SJCRH30 (cell line): Measurements from ENCODE around the gene FBXO10. TPM values are rescaled to one million over a fixed set of nuclear protein-coding genes. Genes with fewer than 3 reads are reported as not detected.
A peak's percentile ranks its signal among the peaks of the same experiment; 100 is the strongest.
"Not testable (repeated sequence)": the region's sequence is repeated elsewhere in the genome, so short reads cannot be mapped to it uniquely, and the experiment has no call there.

ENCODE experiments used
- DNase-seq, 2 experiments: peaks; one replicate each; pipeline ENCODE4 v3.0.0-alpha.2; 2015 to 2020
- H3K27ac ChIP-seq: fragments of 250-450 bp; sonication (Bioruptor Pico); 2 replicates; pipeline ENCODE4 v1.5.1; 2020; ENCODE audit warnings: mild to moderate bottlenecking, moderate library complexity
- H3K27me3 ChIP-seq: fragments of 250-450 bp; sonication (Bioruptor Pico); 2 replicates; pipeline ENCODE4 v1.5.1; 2020; ENCODE audit warnings: mild to moderate bottlenecking, moderate library complexity
- H3K36me3 ChIP-seq: fragments of 250-450 bp; sonication (Bioruptor Pico); 2 replicates; pipeline ENCODE4 v1.5.1; 2020; ENCODE audit warnings: mild to moderate bottlenecking, moderate library complexity
- H3K4me1 ChIP-seq: fragments of 250-450 bp; sonication (Bioruptor Pico); 2 replicates; pipeline ENCODE4 v1.5.1; 2020; ENCODE audit warnings: mild to moderate bottlenecking, moderate library complexity
- H3K4me3 ChIP-seq: fragments of 250-450 bp; sonication (Bioruptor Pico); 2 replicates; pipeline ENCODE4 v1.5.1; 2020; ENCODE audit warnings: mild to moderate bottlenecking, moderate library complexity
- H3K9me3 ChIP-seq: fragments of 250-450 bp; sonication (Bioruptor Pico); replicated peaks from 2 replicates; pipeline ENCODE4 v1.5.1; 2020; ENCODE audit warnings: mild to moderate bottlenecking, moderate library complexity
- total RNA-seq: library from RNA; depleted of rRNA; stranded (reverse); fragments of >200 nt; shearing (Covaris generic); gene quantifications from 2 replicates; pipeline ENCODE4 v1.2.3, GENCODE V29; 2014; rRNA removed

The FBXO10 gene
- total RNA-seq, 1 experiment from 2014 or later = 31.3 TPM

DNA sequence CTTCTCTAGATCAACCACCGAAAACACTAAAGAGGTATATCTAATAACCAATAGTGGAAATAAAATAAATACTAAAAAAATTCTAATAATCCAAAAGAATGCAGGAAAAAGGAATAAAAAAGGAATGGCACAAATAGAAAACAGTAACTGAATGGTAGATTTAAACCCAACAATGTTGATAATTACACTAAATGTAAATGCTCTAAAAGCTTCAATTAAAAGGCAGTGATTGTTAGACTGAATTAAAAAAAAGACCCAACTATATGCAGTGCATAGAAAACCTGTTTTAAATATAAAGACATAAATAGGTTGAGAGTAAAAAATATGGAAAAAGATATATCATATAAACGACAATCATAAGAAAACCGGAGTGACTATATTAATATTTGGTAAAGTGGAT is 101.7 kb downstream of the FBXO10 start:
- Histone ChIP-seq H3K4me1 (peaks cover 6% of the 10 kb centered on the region; the same call in 1 of the 2 replicates), H3K4me3 (no peak overlapping the region), H3K9me3 (peaks cover 12% of the 10 kb centered on the region; the same call in 1 of the 2 replicates), H3K27ac (no peak overlapping the region), H3K36me3 (no peaks in the 10 kb centered on the region), H3K27me3 (no peaks in the 10 kb centered on the region)
- no peak for DNase-seq

DNA sequence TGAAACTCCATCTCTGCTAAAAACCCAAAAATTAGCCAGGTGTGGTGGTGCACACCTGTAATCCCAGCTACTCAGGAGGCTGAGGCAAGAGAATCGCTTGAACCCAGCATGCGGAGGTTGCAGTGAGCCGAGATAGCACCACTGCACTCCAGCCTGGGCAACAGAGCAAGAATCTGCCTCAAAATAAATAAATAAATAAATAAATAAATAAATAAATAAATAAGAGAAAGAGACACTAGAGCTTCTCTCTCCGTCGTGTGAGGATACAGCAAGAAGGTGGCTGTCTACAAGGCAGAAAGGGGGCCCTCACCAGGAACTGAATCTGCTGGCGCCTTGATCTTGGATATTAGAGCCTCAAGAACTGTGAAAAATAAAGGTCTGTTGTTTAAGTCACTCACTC is 102.2 kb downstream of the FBXO10 start:
- peaks cover 12% of the 10 kb centered on the region; the same call in 1 of the 2 replicates for H3K9me3 ChIP-seq
- not testable (repeated sequence) for H3K4me3 ChIP-seq, H3K4me1 ChIP-seq

DNA sequence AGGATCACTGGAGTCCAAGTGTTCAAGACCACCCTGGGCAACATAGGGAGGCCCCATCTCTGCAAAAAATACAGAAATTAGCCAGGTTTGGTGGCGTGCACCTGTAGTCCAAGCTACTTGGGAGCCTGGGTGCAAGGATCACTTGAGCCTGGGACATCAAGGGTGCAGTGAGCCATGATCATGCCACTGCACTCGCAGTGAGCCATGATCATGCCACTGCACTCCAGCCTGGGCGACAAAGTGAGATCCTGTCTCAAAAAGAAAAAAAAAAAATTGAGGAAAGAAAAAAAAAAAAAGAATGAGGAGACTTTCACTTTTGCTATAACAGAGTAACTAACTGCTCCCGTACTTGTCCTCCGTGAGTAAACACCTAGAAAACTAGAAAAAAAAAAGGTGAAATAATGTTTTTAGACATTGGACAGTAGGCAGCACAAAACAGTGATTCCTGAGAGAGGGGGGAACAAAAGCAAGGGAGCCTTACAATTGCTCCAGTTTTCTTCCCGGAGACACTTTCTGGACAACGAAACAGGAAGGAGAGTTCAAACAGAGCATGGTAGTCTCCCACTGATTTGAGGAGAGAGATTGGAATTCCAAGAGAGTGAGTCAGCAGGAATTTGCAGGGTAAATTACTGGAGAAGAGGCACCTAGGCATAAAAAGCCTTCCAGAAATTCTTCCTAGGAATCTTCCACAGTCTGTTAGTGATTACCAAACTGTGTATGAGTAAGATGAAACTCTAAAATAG is 104.1 kb downstream of the FBXO10 start:
- Histone ChIP-seq H3K27ac (peak overlapping the region; percentile 31; the same call in 1 of the 2 replicates), H3K4me3 (peak overlapping the region; percentile 31), H3K27me3 (no peaks in the 10 kb centered on the region), H3K9me3 (peaks cover 12% of the 10 kb centered on the region; the same call in 1 of the 2 replicates), H3K4me1 (peaks cover 6% of the 10 kb centered on the region; the same call in 1 of the 2 replicates), H3K36me3 (no peaks in the 10 kb centered on the region)
- peak in 1 of 2 experiments; percentile 47 for DNase-seq

More for the DNA sequence above, 102.2 kb downstream of the FBXO10 start:
- not testable (repeated sequence) for H3K36me3 ChIP-seq, DNase-seq, H3K27me3 ChIP-seq, H3K27ac ChIP-seq

DNA sequence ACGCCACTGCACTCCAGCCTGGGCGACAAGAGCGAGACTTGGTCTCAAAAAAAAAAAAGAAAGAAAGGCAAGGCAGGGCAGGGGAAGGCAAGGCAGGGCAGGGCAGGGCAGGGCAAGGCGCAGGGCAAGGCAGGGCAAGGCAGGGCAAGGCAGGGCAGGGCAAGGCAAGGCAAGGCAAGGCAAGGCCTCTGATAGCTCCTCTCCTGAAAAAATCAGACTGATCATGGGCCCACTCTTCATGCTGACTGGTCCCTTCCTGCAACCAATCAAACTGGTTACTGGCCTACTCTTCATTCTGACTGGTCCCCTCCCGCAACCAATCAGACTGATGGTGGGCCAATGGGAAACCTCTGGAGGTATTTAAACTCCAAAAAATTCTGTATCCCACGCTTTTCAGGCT is 107.6 kb downstream of the FBXO10 start:
- Histone ChIP-seq H3K4me3 (no peak overlapping the region), H3K27ac (no peak overlapping the region), H3K4me1 (peaks cover 9% of the 10 kb centered on the region; the same call in 1 of the 2 replicates), H3K27me3 (no peaks in the 10 kb centered on the region), H3K36me3 (no peaks in the 10 kb centered on the region), H3K9me3 (no peaks in the 10 kb centered on the region)
- no peak for DNase-seq

DNA sequence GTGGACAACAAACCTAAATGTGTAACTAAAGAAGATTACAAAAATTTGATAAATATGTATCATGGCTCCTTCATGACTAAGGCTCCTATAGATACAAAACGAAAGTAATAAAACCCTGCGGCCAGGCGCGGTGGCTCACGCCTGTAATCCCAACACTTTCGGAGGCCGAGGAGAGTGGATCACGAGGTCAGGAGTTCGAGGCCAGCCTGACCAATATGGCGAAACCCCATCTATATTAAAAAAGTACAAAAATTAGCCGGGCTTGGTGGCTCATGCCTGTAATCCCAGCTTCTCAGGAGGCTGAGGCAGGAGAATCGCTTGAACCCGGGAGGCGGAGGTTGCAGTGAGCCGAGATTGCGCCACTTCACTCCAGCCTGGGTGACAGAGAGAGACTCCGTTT is 108.7 kb downstream of the FBXO10 start:
- peak overlapping the region; percentile 88 for H3K4me3 ChIP-seq
- not testable (repeated sequence) for H3K27me3 ChIP-seq, H3K9me3 ChIP-seq, H3K27ac ChIP-seq, H3K36me3 ChIP-seq
- H3K4me1 ChIP-seq = peaks cover 13% of the 10 kb centered on the region; the same call in 1 of the 2 replicates
- DNase-seq = peak in 1 of 2 experiments; percentile 24

DNA sequence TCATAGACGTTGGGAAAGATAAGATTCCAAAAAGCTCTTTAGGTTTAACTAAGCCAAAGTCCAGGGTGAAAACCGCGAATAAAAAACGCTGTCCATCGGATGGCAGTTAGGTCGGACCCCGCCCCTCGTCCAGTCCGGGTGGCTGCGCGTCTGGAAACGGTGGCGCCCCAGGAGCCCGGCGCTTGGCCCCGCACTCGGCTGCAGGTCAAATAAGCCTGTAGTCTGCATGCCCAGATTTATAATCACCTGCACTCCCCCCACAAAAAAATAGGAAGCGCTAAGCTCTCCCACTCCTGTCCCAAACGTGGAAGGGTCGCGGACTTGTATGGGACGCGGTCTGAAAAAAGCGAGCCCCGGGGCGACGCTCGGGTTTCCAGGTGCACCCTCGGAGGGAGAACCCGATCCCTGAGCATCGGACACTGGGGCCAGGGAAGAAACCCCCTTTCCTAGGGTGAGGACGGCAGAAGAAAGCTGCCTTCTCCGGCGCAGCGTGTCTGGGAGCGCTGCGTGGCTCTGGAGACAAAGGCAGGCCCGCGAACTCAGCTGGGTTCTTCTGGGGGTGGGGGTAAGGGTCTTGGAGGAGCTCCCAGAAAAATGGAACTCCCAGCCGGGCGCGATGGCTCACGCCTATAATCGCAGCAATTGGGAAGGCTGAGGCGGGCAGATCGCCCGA is 110.0 kb downstream of the FBXO10 start:
- Histone ChIP-seq H3K27me3 (no peaks in the 10 kb centered on the region), H3K4me3 (peak overlapping the region; percentile 88), H3K27ac (peak overlapping the region; percentile 84), H3K9me3 (no peaks in the 10 kb centered on the region), H3K36me3 (no peaks in the 10 kb centered on the region), H3K4me1 (0 out of 2 replicates have a peak, but pooled peaks cover 10% of the 10 kb centered on the region)
- peak; percentile 89 to 90 for DNase-seq

DNA sequence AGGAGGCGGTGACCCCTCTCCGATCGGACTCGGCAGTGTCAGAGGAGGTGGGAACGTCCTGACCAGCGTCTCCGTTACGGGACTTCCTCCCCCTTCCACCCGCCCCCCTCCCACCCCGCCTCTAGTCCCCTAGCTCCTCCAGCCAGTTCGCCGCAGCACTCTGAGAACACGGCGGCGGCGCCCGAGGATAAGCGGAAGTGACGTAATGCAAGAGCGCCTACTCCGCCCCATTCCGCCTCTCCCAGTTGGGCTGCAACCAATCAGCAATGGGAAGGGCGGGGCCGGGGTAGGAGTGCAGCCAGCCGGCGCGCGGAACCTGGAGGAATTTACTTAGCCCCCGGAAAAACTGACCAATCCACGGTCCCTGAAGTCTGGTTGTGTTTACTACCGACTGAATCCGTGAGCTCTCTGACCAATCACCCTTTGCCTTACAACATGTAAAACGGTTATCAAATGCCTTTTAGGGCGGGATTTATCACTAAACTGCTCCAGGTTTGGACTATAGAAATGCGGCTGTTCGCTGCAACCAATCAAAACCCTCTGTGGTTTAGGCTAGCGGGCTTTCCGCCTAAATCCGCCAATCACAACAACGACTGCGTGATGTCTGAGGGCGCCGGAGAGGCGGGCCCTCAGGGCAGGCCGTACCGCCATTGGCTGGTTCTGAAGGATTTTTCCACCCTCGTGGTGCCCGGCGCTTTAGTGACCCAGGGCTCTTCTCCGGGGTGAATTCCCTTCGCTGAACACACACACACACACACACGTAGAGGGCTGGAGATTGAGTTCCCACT is 110.7 kb downstream of the FBXO10 start, which contains the start of gene ZBTB5:
TSS of gene ZBTB5 (minus strand) at position 202 of the 788 bp plus-strand sequence. CDS start 22,899 bp downstream, outside the sequence.
- Histone ChIP-seq H3K27ac (peak within 1 kb of the TSS; percentile 84), H3K27me3 (no peaks in the 10 kb centered on the region), H3K36me3 (no peaks in the 10 kb centered on the region), H3K4me3 (peak within 1 kb of the TSS; percentile 88), H3K9me3 (no peaks in the 10 kb centered on the region), H3K4me1 (0 out of 2 replicates have a peak, but pooled peaks cover 10% of the 10 kb centered on the region)
- DNase-seq = peak; percentile 98 to 99

DNA sequence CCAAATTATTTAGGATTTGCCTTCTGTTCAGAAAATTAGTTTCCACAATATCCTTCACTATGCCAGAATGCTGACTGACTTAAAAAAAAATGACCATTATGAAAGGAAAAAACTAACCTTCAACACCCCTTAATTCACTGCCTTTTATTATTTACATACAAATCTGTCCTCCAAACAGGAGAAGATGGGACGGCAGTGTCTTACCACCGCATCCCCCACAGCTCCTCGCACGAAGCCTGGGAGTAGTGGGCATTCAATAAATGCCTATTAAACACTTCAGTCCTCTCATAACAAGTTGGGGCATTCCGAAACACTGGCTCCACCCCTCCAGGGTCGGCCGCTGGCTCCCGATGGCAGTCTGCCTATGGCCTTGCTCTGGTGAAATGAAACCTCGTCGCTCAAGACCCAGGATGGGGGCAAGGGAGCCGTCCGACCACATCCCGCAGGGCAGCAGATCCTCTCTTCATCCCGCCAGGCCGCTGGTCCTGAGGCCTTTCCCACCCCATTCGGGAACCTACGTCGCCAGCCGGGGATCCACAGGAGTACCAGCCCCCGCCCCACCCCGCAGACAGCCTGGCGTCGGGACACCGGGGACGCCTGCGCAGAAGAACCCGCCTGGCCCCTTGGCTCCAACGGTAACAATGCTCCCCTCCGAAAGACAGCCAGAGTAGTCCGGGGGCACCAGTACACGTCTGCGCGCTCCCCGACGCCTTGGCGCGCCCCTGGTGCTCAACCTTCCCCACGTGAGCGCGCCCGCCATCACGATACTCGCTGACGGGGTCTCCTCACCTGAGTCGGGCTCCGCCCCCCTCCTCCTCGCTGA is 111.5 kb downstream of the FBXO10 start:
- H3K36me3 ChIP-seq = no peaks in the 10 kb centered on the region
- peak overlapping the region; percentile 84 for H3K27ac ChIP-seq
- H3K4me1 ChIP-seq = 0 out of 2 replicates have a peak, but pooled peaks cover 10% of the 10 kb centered on the region
- peak; percentile 82 to 84 for DNase-seq
- peak overlapping the region; percentile 88 for H3K4me3 ChIP-seq
- H3K9me3 ChIP-seq = no peaks in the 10 kb centered on the region
- no peaks in the 10 kb centered on the region for H3K27me3 ChIP-seq

DNA sequence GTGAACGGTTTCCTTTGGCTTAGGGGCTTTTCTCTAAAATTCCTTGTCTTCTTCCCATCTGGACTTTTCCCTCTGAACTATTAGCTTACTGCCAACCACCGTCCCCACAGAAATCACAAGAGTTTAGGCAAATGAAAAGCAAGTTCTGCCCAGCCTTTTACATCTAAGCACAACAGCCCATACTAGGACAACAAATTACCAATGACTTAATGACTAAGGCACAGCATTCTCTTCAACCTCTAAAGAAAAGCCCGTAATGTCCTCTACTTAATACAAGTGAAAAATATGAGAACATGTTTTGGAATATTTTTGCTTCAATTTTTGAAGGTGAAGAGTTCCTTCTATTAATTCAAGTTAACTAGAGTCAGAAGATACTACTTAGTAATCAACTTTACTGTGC is 112.2 kb downstream of the FBXO10 start:
- H3K36me3 ChIP-seq = no peaks in the 10 kb centered on the region; the same call in 1 of the 2 replicates
- H3K27ac ChIP-seq = peak overlapping the region; percentile 84
- H3K4me1 ChIP-seq = 0 out of 2 replicates have a peak, but pooled peaks cover 10% of the 10 kb centered on the region
- no peaks in the 10 kb centered on the region for H3K9me3 ChIP-seq
- no peaks in the 10 kb centered on the region for H3K27me3 ChIP-seq
- no peak for DNase-seq
- H3K4me3 ChIP-seq = peak overlapping the region; percentile 88

Other genes starting within 250 kb of the FBXO10 start
- gene GRHPR, start 153.7 kb downstream of the FBXO10 start, total RNA-seq = 71.3 and 71.9 TPM in 2 replicates
- gene ZBTB5, start 110.9 kb downstream of the FBXO10 start, total RNA-seq = 25.5 and 26.1 TPM in 2 replicates
- gene POLR1E, start 90.4 kb downstream of the FBXO10 start, total RNA-seq = 40.6 and 41.9 TPM in 2 replicates
- gene TOMM5, start 16.2 kb upstream of the FBXO10 start, total RNA-seq = 396 and 418 TPM in 2 replicates
- 6.5 and 6.6 TPM in 2 replicates for gene FRMPD1, start 74.6 kb upstream of the FBXO10 start, total RNA-seq
- gene TRMT10B, start 177.4 kb upstream of the FBXO10 start, total RNA-seq = 0.43 and 0.53 TPM in 2 replicates
- gene EXOSC3, start 208.7 kb upstream of the FBXO10 start, total RNA-seq = 78.4 and 82.2 TPM in 2 replicates
- gene DCAF10, start 224.4 kb upstream of the FBXO10 start, total RNA-seq = 11.5 and 15.7 TPM in 2 replicates